Ammon's horn (tissue), 1 donor: ENCODE measurements around the gene OR56B4.

Source experiments
- DNase-seq: peaks from one replicate; pipeline ENCODE4 v3.0.0-alpha.2; 2016; ENCODE audit warnings: low spot score

The OR56B4 gene

GRCh38 chr11:6151117-6151516, 43.6 kb downstream of the OR56B4 start:
- DNase-seq = no peak

- no peak for DNase-seq
Observed at GRCh38 chr11:6152126-6152525, 44.6 kb downstream of the OR56B4 start.

DNA sequence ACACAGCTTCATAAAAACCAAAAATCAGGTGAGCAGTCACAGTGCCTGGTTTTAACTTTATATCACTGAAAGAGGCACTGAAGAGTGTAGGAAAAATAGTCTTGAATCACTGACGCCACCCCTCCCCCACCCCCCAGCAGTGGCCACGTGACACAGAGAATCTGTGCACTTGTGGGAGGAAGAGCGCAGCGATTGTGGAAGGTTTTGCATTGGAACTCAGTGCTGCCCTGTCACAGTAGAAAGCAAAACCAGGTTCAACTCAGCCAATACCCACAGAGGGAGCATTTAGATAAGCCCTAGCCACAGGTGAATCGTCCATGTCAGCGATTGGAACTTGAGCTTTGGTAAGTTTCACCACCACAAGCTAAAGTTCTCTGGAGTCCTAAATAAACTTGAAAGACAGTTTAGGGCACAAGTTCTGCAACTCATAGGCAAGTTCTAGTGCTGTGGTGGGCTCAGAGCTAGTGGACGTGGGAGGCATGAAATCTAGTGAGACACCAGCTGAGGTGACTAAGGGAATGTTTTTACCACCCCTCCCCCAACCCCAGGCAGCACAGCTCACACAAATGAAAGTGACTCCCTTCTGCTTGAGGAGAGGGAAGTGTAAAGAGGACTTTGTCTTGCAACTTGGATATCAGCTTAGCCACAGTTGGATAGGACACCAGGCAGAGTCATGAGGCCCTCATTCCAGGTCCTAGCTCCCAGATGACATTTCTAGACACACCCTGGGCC, 49.3 kb downstream of the OR56B4 start:
- DNase-seq = no peak
